GM20431 (cell line): ENCODE measurements around the gene PARD6A.
"Not testable (repeated sequence)": the region's sequence is repeated elsewhere in the genome, so short reads cannot be mapped to it uniquely, and the experiment has no call there.

Experiments
- in situ Hi-C: fragments of 300-500 bp; cut with MseI, MboI; formaldehyde crosslinking; loops from one replicate; pipeline ENCODE4 v1.15.0; 2020; ENCODE audit warnings: low sequenced_read_pairs; ENCODE audit not compliant: unreplicated experiment

PARD6A gene

DNA sequence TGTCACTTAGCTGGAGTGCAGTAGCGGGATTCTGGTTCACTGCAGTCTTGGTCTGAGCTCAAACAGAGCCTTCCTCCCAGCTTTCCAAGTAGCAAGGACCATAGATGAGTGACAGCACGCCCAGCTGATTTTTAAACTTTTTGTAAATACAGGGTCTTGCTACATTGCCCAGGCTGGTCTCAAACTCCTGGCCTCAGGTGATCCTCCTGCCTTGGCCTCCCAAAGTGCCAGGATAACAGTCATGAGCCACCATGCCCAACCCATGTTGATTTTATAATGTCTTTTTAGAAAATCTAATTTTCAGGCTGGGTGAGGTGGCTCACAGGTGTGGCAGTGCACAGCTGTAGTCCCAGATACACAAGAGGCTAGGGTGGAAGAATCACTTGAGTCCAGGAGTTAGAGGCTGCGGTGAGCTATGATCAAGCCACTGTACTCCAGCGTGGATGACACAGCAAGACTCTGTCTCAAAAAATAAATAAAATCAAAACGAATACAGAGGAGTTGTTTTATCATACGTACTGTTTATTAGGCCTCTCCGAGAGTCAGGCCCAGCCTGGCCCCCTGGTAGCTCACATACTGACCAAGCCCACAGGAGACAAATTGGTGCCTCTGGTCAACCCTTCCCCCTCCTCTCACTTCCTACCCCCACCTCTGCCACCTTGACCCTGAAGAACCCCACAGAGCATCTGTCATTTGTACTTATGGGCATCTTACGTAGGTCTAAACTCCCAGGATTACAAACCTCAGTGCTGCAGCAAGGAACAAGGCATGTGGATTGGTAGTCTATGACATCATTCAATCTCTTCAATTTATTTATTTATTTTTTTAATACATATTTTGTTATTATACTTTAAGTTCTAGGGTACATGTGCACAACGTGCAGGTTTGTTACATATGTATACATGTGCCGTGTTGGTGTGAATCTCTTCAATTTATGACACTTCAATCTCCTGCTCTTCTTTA, 19.5 kb downstream of the PARD6A start:
- in situ Hi-C loops, result no loop called here

DNA sequence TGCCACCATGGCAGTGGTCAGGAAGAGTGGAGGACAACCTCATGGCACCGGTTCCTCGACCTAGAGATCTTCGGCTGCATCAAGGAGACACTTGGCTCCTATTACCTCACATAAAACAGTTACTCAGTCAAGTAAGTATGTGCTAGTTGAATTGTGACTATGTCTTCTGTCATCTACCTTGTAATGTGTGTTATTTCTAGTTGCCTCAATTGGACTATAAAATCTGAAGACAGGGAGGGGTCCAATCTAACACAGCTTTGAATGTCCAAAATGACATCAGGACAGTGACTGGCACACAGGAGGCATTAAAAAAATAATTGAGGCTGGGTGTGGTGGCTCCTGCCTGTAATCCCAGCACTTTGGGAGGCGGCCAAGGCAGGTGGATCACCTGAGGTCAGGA, 23.0 kb downstream of the PARD6A start:
- in situ Hi-C loops, result no loop called here

DNA sequence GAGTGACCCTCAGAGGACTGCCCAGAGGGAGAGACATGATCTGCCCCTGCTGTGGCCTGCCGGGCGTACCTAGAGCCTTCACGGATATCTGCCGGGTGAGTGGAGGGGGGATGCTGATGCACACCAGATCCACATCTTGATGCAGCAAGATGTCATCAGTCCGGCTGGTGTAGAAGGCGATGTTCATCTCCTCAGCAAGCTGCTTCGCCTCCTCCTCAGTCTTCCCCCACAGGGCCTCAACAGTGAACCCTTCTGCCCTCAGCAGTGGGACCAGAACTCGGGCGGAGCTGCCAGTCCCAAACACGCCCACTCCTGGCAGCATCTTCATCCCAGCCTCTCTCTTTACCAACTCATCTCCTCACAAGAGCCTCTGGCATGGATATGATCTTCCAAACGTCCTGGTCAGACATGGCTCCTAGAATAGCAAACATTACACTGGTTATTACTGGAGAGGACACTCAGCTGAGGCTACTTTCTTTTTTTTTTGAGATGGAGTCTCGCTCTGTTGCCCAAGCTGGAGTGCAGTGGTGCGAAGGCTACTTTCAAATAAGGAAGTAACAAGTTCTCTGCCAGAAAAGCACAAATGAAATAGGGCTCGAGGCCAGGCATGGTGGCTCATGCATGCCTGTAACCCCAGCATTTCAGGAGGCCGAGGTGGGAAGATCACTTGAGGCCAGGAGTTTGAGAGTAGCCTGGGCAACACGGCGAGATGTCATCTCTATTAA, 24.8 kb downstream of the PARD6A start:
- in situ Hi-C loops, result no loop called here

DNA sequence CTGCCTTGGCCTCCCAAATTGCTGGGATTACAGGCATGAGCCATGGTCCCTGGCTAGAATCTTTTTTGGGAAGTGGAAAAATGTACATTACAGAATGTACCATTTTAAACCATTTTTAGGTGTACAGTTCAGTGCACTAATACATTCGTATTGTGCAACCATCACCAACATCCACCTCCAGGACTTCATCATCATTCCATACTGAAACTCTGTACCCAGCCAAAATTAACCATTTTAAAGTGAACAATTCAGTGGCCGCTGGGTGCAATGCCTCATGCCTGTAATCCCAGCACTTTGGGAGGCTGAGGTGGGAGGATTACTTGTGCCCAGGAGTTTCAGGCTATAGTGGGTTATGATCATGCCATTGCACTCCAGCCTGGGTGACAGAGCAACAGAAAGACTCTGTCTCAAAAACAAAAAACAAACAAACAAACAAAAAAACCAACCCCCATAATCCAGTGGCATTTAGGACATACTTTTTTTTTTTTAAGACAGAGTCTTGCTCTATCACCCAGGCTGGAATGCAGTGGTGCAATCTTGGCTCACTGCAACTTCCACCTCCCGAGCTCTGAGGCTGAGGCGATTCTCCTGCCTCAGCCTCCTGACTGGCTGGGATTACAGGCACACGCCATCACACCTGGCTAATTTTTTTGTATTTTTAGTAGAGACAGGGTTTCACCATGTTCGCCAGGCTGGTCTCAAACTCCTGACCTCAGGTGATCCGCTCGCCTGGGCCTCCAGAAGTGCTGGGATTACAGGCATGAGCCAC, 32.9 kb downstream of the PARD6A start:
- in situ Hi-C loops, result not testable (repeated sequence)

DNA sequence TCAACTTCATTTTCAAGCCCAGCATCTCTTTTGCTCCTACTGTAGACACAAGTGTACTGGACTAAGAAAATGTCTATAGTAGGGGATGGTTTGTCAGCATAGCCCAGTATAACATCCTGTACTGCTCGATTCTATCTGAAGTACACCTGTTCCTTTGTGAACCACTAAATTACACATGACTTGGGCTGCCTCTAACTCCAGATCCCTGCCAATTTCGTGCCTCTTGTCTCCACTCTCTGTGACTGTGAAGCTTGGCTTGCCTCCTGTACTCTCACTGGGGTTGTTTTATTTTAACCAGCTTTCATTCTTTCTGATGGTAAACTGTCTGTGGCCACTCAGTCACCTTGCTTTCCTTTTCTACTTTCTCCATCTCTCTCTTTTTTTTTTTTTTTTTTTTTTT, 33.9 kb downstream of the PARD6A start:
- in situ Hi-C loops, result no loop called here

DNA sequence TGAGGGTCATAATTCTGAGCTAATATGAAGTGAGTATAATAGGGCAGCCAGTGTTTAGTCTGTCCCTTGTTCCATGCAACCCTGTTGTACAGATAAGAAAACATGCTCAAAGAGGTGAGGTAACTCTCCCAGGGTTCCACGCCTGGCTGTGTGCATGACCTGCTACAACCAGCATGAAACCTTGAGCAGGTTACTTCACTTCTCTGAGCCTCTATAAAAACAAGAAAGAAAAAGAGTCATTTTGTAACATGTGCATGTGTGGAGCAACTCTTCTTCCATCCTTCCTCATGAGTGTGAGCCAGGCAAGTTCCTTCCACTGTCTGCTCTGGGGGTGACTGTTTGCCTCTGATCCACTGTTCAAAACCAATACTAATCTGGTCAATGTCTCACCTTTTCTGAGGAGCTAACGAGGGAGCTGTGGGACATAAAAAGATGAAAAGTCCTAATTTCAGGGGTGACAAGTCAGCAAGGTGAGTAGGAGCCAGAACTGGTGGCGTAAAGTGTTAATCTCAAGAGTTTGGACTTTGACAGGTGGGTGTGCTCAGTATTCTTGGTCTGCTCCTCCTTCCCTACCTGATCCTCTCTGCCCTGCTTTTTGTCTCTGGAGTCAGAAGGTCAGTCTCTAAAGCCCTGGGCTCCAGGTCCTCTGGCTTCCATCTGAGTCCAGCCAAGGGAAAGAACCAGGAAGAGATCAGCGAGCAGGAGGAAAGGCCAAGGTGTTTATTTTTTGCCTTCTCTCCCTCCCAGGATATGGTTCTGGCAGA, 36.8 kb downstream of the PARD6A start:
- in situ Hi-C loops, result no loop called here

DNA sequence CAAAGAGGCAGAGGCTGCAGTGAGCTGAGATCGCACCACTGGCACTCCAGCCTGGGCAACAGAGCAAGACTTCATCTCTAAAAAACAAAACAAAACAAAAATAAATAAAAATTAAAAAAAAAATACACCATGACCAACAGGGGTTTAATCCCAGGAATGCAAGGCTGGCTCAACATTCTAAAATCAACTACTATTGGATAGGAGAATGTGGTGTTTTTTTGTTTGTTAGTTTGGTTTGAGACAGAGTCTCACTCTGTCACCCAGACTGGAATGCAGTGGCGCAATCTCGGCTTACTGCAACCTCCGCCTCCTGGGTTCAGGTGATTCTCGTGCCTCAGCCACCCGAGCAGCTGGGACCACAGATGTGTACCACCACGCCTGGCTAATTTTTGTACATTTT, 38.5 kb downstream of the PARD6A start:
- in situ Hi-C loops, result no loop called here

DNA sequence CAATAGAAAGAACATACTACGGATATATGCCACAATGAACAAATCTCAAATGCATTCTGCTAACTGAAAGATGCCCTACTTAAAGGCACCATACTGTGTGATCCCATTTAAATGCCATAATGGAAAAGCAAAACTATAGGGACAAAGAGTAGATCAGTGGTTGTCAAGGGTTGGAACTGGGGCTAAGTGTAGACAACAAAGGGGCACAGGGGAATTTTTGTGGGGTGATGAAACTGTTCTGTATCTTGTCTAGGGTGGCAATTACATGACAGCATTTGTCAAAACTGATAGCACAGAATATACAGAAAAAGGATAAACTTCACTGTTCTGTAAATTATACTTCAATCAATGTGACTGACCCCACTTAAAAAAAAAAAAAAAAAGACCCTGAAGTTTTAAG, 40.7 kb downstream of the PARD6A start:
- in situ Hi-C loops, result no loop called here

DNA sequence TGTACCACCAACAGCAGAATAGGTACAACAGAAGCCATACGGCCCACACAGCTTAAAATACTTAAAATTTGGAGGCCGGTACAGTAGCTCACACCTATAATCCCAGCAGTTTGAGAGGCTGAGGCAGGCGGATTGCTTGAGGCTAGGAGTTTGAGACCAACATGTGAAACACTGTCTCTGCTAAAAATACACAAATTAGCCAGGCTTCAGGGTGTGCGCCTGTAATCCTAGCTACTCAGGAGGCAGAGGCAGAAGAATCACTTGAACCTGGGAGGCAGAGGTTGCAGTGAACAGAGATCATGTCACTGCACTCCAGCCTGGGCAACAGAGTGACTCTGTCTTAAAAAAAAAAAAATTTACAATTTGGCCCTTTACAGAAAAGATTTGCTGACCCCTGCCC, 41.4 kb downstream of the PARD6A start:
- in situ Hi-C loops, result no loop called here

DNA sequence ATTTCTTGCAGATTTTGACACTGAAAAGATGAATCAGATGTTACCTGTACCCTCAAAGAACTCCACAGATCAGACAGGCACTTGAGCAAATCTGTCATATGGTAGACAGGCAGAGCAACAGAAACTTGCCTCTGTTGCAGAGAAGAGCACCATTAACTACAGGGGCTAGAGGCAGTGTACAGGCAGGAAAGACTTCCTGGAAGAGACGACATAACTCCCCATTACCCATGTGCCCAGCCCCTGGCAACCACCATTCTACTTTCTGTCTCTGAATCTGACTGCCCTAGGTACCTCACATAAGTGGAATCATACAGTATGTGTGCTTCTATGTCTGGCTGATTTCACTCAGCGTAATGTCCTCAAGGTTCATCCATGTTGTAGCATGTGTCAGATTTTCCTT, 42.9 kb downstream of the PARD6A start:
- in situ Hi-C loops, result no loop called here

DNA sequence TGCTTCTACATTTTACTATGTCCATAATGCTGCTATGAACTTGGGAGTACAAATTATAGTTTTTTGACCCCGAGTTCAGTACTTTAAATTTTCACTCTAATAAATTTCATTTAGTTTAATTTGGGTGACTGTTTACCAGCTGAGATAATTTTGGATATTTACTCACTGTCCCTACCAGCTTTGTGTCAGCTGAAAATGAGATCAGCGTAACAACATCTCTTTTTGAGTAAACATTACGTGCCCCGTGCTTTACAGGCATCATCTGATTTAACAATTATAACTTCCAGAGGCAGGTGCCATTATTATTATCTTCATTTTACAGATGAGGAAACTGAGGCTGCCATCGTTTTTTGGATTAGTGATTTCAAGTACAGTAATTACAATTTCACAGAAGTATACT, 43.4 kb downstream of the PARD6A start:
- in situ Hi-C loops, result no loop called here

DNA sequence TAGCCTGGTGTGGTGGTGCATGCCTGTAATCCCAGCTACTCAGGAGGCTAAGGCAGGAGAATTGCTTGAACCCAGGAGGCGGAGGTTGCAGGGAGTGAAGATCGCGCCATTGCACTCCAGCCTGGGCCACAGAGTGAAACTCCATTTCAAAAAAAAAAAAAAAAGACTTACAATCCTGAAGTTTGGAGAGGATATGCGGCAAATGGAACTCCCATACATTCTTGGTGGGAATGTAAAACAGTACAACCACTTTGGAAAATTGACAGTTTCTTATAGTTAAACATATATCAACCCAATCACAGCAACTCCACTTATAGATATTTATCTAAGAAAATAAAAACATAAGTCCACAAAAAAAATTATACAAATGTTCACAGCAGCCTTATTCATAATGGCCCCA, 46.5 kb downstream of the PARD6A start:
- in situ Hi-C loops, result no loop called here

DNA sequence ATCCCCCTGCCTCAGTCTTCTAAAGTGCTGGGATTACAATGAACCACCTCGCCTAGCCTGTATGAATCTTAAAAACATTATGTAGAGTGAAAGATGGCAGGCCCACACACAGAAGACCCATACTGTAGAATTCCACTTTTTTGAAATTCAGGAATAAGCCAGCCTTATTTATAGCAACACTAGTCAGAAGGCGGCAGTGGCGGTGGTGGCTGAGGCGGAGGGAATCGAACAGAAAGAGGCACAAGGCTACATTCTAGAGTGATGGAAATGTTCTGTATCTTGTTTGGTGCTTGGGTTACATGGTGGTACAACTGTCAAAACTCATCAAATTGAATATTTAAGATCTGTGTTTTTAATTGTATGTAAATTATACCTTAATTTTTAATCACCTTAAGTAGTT, 47.0 kb downstream of the PARD6A start:
- in situ Hi-C loops, result no loop called here

DNA sequence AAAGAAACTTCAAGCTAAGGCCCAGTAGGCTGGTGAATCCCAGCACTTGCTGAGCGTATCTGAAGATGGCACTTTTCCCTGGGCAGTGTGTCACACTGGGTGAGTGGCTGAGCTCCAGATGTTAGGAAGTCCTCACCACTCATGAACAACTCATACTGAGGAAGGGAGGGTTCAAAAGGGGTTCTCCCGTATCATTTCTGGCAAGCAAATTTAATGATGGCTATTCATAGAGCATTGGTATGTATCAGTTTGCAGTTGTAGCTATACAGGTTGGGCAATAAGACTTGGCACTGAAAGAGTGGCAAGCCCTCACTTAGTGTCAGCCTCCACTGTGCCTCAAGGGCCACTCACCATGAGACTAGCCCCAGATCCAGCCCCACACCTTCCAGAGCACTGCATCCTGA, 47.6 kb downstream of the PARD6A start:
- in situ Hi-C loops, result no loop called here

DNA sequence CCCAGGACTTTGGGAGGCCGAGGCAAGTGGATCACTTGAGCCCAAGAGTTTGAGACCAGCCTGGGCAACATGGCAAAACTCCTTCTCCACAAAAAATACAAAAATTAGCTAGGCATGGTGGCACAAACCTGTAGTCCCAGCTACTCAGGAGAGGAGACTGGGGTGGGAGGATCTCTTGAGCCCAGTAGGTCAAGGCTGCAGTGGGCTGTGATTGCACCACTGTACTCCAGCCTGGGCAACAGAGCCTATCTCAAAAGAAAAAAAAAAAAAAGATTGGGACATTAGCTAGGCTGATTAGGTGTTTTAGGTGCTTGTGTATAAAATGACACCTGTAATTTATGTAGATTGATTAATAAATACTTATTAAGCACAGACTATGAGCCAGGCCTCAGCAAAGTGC, 48.3 kb downstream of the PARD6A start:
- in situ Hi-C loops, result no loop called here

DNA sequence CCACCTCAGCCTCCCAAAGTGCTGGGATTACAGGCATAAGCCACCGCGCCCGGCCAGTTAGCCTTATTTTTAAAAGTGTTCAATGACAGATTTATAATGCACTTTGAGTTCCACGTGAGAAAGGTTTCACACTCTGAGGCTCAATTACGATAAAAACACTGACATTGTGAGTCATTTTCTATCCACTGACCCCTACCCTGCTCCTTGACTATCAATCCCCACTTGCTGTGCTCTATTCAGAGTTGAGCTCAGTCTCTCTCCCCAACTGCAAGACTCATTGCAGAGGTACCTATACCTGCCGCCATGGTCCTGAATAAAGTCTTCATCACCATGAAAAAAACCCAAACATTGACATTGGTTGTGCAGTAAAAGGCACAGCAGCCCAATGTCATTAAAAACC, 49.8 kb downstream of the PARD6A start:
- in situ Hi-C loops, result no loop called here
